ENCODE results near the gene SNX7.

GRCh38 chr1:98674075-98674781 lies 12.7 kb downstream of the SNX7 start:
- TF ChIP-seq CTCF (IDR thresholded peaks at IDR 0.05) (no peak), EP300 (IDR thresholded peaks at IDR 0.05) (no peak), POLR2A (IDR thresholded peaks at IDR 0.05) (no peak), POLR2AphosphoS5 (IDR thresholded peaks at IDR 0.05) (no peak)
